ENCODE measurements around the gene GRID2. TPM values are rescaled to one million over a fixed set of nuclear protein-coding genes. Genes with fewer than 3 reads are reported as not detected.

The GRID2 gene
- polyA plus RNA-seq, 1 of the 3 experiments (the other 2 are of a cell fraction): not detected

GRCh38 chr4:92825791-92826190 is 522.0 kb downstream of the GRID2 start:
- TF ChIP-seq EP300 (IDR thresholded peaks at IDR 0.05; ENCODE audit: borderline replicate concordance in 1 of 2, low read depth in 1 of 2, low read length in 1 of 2): no peak
- TF ChIP-seq CTCF (IDR thresholded peaks at IDR 0.05): no peak
- TF ChIP-seq RAD21 (IDR thresholded peaks at IDR 0.05; ENCODE audit: low read length): no peak
- no peak for TF ChIP-seq EZH2phosphoT487 (IDR thresholded peaks at IDR 0.05; ENCODE audit: borderline replicate concordance, low read depth)
- TF ChIP-seq MAX (IDR thresholded peaks at IDR 0.05; ENCODE audit: low read depth): no peak
- TF ChIP-seq ZBTB33 (IDR thresholded peaks at IDR 0.05; ENCODE audit: borderline replicate concordance, low read depth): no peak
- no peak for TF ChIP-seq CHD2 (IDR thresholded peaks at IDR 0.05; ENCODE audit: low read length, partially characterized antibody)
- no peak for TF ChIP-seq POLR2AphosphoS5 (IDR thresholded peaks at IDR 0.05; ENCODE audit: low read depth, low read length)
- no peak for TF ChIP-seq SMC3 (IDR thresholded peaks at IDR 0.05; ENCODE audit: low read depth, low read length)
- no peak for TF ChIP-seq MEF2A (IDR thresholded peaks at IDR 0.05; ENCODE audit: borderline replicate concordance, low read depth)
- no peak for TF ChIP-seq NFIC (IDR thresholded peaks at IDR 0.05; ENCODE audit: borderline replicate concordance)
- no peak for TF ChIP-seq FOXJ3 (CRISPR knock-in tag; IDR thresholded peaks at IDR 0.05)
- no peak for TF ChIP-seq GABPA (IDR thresholded peaks at IDR 0.05; ENCODE audit: low read depth)
- TF ChIP-seq RXRA (IDR thresholded peaks at IDR 0.05; ENCODE audit: borderline replicate concordance, low read depth): no peak
- TF ChIP-seq YY1 (IDR thresholded peaks at IDR 0.05; ENCODE audit: low read depth): no peak
- TF ChIP-seq RCOR1 (IDR thresholded peaks at IDR 0.05; ENCODE audit: low read length): no peak
- Histone ChIP-seq H2AFZ (ENCODE audit: low read depth) (no peak overlapping the region), H3K4me1 (ENCODE audit: control insufficient read depth in 1 of 2, insufficient read depth in 2 of 2, low read depth in 1 of 2, low read length in 1 of 2) (no peaks in the 10 kb centered on the region), H3K27ac (ENCODE audit: low read depth in 2 of 2, low read length in 1 of 2) (no peak overlapping the region), H3K36me3 (replicated peaks in 1 of 2; ENCODE audit: control insufficient read depth in 1 of 2, insufficient read depth in 2 of 2, low read length in 1 of 2) (no peaks in the 10 kb centered on the region), H3K9me3 (no peaks in the 10 kb centered on the region), H3K9ac (no peak overlapping the region), H3K27me3 (ENCODE audit: insufficient read depth) (no peaks in the 10 kb centered on the region), H4K20me1 (ENCODE audit: insufficient read depth) (no peaks in the 10 kb centered on the region), H3K9me2 (no peaks in the 10 kb centered on the region), H3K4me3 (ENCODE audit: low read depth in 2 of 2, low read length in 1 of 2) (no peak overlapping the region), H3K4me2 (no peak overlapping the region), H3F3A (replicated peaks; ENCODE audit: insufficient read depth) (no peaks in the 10 kb centered on the region), H3K79me2 (ENCODE audit: insufficient read depth) (no peaks in the 10 kb centered on the region)
- ChIA-PET POLR2A (no interaction called here), CTCF (no interaction called here)
- no peak for DNase-seq

GRCh38 chr4:92830771-92831170 is 527.0 kb downstream of the GRID2 start:
- Histone ChIP-seq H3K9me2 (no peaks in the 10 kb centered on the region), H4K20me1 (ENCODE audit: insufficient read depth) (no peaks in the 10 kb centered on the region), H3K27me3 (ENCODE audit: insufficient read depth) (no peaks in the 10 kb centered on the region), H3K27ac (ENCODE audit: low read depth in 2 of 2, low read length in 1 of 2) (no peak overlapping the region), H2AFZ (ENCODE audit: low read depth) (no peak overlapping the region), H3K36me3 (replicated peaks in 1 of 2; ENCODE audit: control insufficient read depth in 1 of 2, insufficient read depth in 2 of 2, low read length in 1 of 2) (no peaks in the 10 kb centered on the region), H3K4me3 (ENCODE audit: low read depth in 2 of 2, low read length in 1 of 2) (no peak overlapping the region), H3K4me2 (no peak overlapping the region), H3F3A (replicated peaks; ENCODE audit: insufficient read depth) (no peaks in the 10 kb centered on the region), H3K4me1 (ENCODE audit: control insufficient read depth in 1 of 2, insufficient read depth in 2 of 2, low read depth in 1 of 2, low read length in 1 of 2) (no peaks in the 10 kb centered on the region; a peak in 1 of 4 replicates), H3K9ac (no peak overlapping the region), H3K79me2 (ENCODE audit: insufficient read depth) (no peaks in the 10 kb centered on the region), H3K9me3 (no peaks in the 10 kb centered on the region)
- CTCF ChIA-PET: interaction anchor here (0.7 to 1.0 kb wide), 2 partner anchors 11 to 940 kb away, joined by 3 read pairs; no protein-coding TSS in a partner anchor
- POLR2A ChIA-PET: no interaction called here
- no peak for DNase-seq
- TF ChIP-seq CTCF (IDR thresholded peaks at IDR 0.05) (no peak), CHD2 (IDR thresholded peaks at IDR 0.05; ENCODE audit: low read length, partially characterized antibody) (no peak), POLR2AphosphoS5 (IDR thresholded peaks at IDR 0.05; ENCODE audit: low read depth, low read length) (no peak), EZH2phosphoT487 (IDR thresholded peaks at IDR 0.05; ENCODE audit: borderline replicate concordance, low read depth) (no peak), JUND (IDR thresholded peaks at IDR 0.05) (no peak), USF1 (IDR thresholded peaks at IDR 0.05; ENCODE audit: borderline replicate concordance, low read depth) (no peak), TCF12 (IDR thresholded peaks at IDR 0.05) (no peak), TAF1 (IDR thresholded peaks at IDR 0.05; ENCODE audit: borderline replicate concordance, low read depth, low read length) (no peak)

Data from SK-N-SH (cell line).